HUES48 (cell line): Measurements from ENCODE around the gene GPATCH1.

Experiments used
- H3K27ac ChIP-seq: one replicate; pipeline ENCODE4 v1.7.0; 2013; ENCODE audit warnings: low read depth, low read length, inconsistent platforms
- H3K27me3 ChIP-seq: 2 replicates; pipeline ENCODE4 v1.6.1; 2013; ENCODE audit warnings: mild to moderate bottlenecking, low read length; ENCODE audit not compliant: control insufficient read depth, insufficient read depth
- H3K36me3 ChIP-seq: 2 replicates; pipeline ENCODE4 v1.6.1; 2013; ENCODE audit warnings: low read length; ENCODE audit not compliant: control insufficient read depth, insufficient read depth
- H3K4me1 ChIP-seq: 2 replicates; pipeline ENCODE4 v1.6.1; 2013; ENCODE audit warnings: mild to moderate bottlenecking, low read length; ENCODE audit not compliant: control insufficient read depth, insufficient read depth
- H3K4me3 ChIP-seq: 2 replicates; pipeline ENCODE4 v1.5.1; 2013; ENCODE audit warnings: mild to moderate bottlenecking, low read depth, low read length
- H3K9ac ChIP-seq: 2 replicates; pipeline ENCODE4 v1.6.1; 2013; ENCODE audit warnings: mild to moderate bottlenecking, low read depth, low read length, moderate library complexity
- H3K9me3 ChIP-seq: 2 replicates; pipeline ENCODE4 v1.6.1; 2013; ENCODE audit warnings: low read length; ENCODE audit not compliant: control insufficient read depth, insufficient read depth

Gene GPATCH1

DNA sequence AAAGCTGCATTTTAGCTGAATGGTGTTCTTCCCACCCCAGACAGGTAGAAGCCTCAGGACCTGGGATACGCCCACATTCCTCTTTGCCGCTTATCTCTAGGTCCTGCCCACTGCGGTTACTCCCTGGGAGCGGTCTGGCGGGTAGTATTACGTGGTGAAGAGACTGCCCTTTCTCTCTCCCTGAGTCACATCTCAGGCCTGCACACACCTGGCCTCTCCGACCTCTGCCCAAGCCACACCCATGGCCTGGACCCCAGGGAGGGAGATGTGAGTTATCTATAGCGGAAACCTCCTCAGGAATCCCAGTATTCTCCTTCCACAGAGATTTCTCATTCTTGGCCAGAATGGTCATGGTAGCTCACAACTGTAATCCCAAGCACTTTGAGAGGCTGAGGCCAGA lies 33.6 kb upstream of the GPATCH1 start:
- Histone ChIP-seq H3K27ac (peak overlapping the region; percentile 12), H3K4me1 (no peaks in the 10 kb centered on the region), H3K9me3 (no peaks in the 10 kb centered on the region), H3K4me3 (no peak overlapping the region), H3K27me3 (no peaks in the 10 kb centered on the region), H3K9ac (no peak overlapping the region), H3K36me3 (peaks cover 6% of the 10 kb centered on the region; the same call in 1 of the 2 replicates)

DNA sequence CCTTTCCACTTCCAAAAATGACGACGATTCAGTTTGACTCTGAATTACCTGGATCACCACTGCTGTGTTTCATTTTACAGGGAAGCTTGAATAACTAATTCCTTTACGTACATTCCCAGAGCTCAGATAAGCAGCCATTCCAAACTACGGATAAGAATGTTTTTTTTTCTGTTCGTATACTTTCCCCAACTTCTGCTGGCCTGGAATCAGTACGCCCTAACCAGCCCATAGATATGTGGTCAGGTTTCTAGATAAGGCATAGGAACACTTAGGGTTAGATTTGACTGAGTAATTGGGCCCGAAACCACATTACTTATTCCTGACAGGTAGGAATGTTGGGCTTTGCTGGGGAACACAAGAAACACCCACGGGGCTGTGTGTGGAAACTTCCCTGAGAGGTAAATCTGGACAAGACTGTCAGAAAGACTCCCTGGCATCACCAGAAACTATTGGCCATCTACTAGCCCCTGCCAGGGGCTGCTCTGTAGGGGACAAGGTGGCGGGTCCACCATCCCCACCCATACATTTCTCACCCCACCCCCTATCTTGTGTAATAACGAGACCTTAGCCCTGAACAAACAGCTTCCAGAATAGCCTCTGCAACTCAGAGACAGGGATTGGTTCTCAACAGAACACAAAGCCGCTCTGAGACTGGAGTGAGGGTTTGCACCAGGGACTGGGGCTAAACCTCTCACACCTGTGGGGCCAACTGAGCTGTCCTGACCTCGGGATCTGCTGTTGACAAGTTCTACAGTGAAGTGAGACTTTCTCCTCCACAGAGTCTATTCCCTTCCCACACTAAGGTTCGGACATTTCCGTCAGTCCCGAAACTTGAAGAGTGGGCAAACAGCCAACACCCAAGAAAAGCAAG lies 31.9 kb upstream of the GPATCH1 start:
- peaks cover 5% of the 10 kb centered on the region; the same call in 1 of the 2 replicates for H3K36me3 ChIP-seq
- peak overlapping the region; percentile 66 for H3K27ac ChIP-seq
- H3K4me1 ChIP-seq: no peaks in the 10 kb centered on the region
- H3K4me3 ChIP-seq: no peak overlapping the region
- H3K27me3 ChIP-seq: no peaks in the 10 kb centered on the region
- H3K9me3 ChIP-seq: no peaks in the 10 kb centered on the region
- H3K9ac ChIP-seq: no peak overlapping the region

DNA sequence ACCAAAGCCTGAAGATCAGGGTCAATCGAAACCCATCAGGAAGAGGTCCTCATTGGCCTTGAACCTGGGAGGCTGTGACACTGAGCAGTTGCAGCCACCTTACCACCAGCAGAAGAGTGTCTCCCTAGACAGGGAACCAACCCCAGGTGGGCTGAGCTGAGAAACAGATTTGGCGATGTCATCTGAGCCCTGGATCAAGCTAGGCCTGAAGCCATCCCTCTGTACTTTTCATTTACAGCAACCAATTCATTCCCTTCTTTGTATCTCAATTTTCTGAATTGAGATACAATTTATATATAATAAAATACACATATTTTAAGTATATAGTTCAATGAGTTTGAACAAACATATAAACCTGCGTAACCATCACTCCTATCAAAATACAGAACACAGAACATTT lies 30.9 kb upstream of the GPATCH1 start:
- peaks cover 12% of the 10 kb centered on the region; the same call in 1 of the 2 replicates for H3K36me3 ChIP-seq
- H3K27ac ChIP-seq: no peak overlapping the region
- H3K4me1 ChIP-seq: no peaks in the 10 kb centered on the region
- H3K4me3 ChIP-seq: no peak overlapping the region
- H3K9me3 ChIP-seq: no peaks in the 10 kb centered on the region
- no peaks in the 10 kb centered on the region for H3K27me3 ChIP-seq
- no peak overlapping the region for H3K9ac ChIP-seq

DNA sequence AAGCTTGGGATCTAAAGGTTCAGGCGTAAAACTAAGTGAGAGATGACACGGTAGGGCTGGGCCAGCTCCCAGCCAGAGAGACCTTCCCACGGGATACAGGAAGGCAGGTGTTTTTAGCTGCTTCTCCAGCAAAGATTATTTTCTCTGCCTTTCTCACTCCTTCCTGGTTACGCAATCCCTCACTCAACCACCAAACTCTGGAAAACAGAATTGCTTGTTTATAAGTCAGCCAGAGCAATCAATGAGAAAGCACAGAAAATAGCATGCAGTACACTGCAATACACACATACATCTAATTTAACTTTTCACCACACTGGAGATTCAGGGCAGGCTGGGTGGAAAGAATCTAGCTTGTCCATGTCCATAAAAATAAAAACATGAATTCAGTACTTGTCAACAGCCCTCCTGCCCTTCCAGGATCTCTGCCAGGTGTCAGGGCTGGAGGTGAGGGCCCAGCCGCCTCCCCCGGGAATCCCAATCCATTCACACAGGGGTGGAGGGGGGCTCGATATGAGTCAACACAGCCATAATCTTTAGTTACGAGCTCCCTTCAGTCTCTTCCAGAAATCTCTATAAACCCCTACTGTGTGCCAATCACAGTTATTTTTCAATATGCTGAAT lies 28.5 kb upstream of the GPATCH1 start:
- Histone ChIP-seq H3K27ac (no peak overlapping the region), H3K4me3 (no peak overlapping the region), H3K36me3 (peaks cover 12% of the 10 kb centered on the region; the same call in 1 of the 2 replicates), H3K9ac (no peak overlapping the region), H3K4me1 (peaks cover 3% of the 10 kb centered on the region; the same call in 1 of the 2 replicates), H3K27me3 (no peaks in the 10 kb centered on the region), H3K9me3 (no peaks in the 10 kb centered on the region)

DNA sequence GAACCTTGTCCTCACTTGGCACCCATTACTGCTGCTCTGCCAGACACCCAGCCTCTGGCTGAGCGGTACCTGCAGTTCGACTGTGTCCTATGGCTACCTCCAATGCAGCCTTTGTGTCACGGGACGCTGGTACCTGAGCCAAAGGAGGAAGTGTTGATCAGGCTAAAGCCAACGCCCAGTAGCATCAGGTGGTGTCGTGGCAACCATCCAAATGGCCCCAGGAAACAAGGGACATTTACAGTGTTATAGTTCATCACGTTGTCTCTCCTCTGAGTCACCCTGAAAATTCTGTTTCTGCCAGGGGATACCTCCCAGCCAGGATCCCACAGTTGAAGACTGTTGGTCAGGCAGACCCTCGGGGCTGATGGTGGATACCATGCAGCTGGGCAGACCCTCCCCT lies 26.4 kb upstream of the GPATCH1 start:
- H3K36me3 ChIP-seq: peaks cover 12% of the 10 kb centered on the region; the same call in 1 of the 2 replicates
- no peak overlapping the region for H3K4me3 ChIP-seq
- H3K4me1 ChIP-seq: peaks cover 3% of the 10 kb centered on the region; the same call in 1 of the 2 replicates
- no peaks in the 10 kb centered on the region for H3K9me3 ChIP-seq
- no peak overlapping the region for H3K9ac ChIP-seq
- H3K27ac ChIP-seq: no peak overlapping the region
- no peaks in the 10 kb centered on the region for H3K27me3 ChIP-seq

DNA sequence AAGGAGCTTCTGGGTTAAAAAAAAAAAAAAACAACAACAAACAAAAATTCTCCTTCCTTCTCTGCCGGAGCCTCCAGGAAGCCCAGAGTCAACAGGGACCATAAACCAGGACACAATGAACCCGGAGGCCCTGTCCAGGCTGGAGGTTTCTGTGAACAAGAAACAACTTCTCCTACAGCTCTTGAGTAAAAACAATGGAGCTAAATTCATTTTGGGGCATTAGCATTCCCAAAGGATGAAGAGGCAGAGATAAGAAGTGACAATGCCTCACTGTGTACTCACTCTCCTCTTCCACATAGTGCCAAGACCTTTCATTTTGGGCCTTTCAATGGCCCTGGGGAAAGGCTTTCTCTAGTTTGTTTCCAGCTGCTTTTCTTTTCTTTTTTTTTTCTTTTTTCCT lies 25.3 kb upstream of the GPATCH1 start:
- no peak overlapping the region for H3K4me3 ChIP-seq
- peaks cover 12% of the 10 kb centered on the region; the same call in 1 of the 2 replicates for H3K36me3 ChIP-seq
- peak overlapping the region; percentile 59 for H3K27ac ChIP-seq
- H3K9me3 ChIP-seq: no peaks in the 10 kb centered on the region
- H3K4me1 ChIP-seq: peaks cover 3% of the 10 kb centered on the region; the same call in 1 of the 2 replicates
- H3K27me3 ChIP-seq: no peaks in the 10 kb centered on the region
- no peak overlapping the region for H3K9ac ChIP-seq

DNA sequence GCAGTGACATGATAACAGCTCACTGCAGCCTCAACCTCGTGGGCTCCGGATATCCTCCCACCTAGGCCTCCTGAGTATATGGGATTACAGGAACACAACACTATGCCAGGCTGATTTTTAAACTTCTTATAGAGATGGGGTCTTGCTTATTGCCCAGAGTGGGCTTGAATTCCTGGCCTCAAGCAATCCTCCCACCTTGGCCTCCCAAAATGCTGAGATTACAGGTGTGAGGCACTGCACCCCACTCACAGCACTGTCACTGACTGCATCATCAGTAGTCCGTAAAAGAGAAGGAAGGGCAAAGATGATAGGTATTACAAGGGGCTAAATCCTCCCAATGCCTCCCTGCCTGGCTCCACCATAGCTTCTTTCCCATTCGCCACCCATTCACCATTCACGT lies 20.4 kb upstream of the GPATCH1 start:
- H3K27me3 ChIP-seq: no peaks in the 10 kb centered on the region
- no peak overlapping the region for H3K9ac ChIP-seq
- no peaks in the 10 kb centered on the region for H3K36me3 ChIP-seq
- H3K4me1 ChIP-seq: peaks cover 11% of the 10 kb centered on the region
- H3K27ac ChIP-seq: no peak overlapping the region
- no peak overlapping the region for H3K4me3 ChIP-seq
- no peaks in the 10 kb centered on the region for H3K9me3 ChIP-seq

DNA sequence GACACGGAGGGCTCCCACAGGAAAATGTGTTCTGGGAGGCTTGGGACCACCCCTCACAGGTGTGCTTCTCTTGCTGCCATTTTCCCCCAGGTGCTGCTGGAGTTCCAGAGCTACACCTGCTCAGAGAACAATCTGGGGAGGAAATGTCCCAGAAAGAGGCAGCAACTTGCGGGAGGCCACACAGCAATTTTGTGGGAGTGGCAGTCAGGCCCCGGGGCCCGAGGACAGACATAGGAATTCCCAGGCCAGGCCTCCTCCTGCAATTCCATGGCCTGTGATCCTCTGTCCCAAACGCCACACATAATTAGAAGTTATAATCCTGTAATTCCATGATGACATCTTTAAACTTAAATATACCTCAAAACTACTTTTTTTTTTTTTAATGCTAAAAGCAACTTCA lies 18.1 kb upstream of the GPATCH1 start:
- H3K4me3 ChIP-seq: peak overlapping the region; percentile 81
- H3K27ac ChIP-seq: no peak overlapping the region

DNA sequence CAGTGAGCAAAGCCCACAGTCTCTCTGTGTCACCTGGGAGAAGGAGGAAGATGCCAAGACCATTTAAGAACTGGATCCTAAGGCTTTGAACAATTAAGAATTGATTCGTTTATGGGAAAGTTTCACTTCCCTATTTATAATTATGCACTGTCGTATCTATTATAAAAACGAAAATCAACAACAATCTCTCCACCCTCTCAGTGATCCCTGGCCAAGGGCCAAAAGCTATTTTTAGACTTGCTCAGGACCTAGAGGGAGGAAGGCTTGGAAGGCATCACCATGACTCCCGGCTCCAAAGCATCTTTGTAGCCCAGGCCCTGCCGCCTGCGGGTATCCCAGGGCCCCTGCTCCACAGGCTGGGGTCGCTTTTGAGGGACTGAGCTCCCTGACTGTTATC lies 17.6 kb upstream of the GPATCH1 start:
- no peak overlapping the region for H3K9ac ChIP-seq

More for the DNA sequence above, 18.1 kb upstream of the GPATCH1 start:
- no peaks in the 10 kb centered on the region for H3K9me3 ChIP-seq
- H3K36me3 ChIP-seq: no peaks in the 10 kb centered on the region
- H3K9ac ChIP-seq: no peak overlapping the region
- H3K27me3 ChIP-seq: no peaks in the 10 kb centered on the region
- peaks cover 8% of the 10 kb centered on the region for H3K4me1 ChIP-seq

DNA sequence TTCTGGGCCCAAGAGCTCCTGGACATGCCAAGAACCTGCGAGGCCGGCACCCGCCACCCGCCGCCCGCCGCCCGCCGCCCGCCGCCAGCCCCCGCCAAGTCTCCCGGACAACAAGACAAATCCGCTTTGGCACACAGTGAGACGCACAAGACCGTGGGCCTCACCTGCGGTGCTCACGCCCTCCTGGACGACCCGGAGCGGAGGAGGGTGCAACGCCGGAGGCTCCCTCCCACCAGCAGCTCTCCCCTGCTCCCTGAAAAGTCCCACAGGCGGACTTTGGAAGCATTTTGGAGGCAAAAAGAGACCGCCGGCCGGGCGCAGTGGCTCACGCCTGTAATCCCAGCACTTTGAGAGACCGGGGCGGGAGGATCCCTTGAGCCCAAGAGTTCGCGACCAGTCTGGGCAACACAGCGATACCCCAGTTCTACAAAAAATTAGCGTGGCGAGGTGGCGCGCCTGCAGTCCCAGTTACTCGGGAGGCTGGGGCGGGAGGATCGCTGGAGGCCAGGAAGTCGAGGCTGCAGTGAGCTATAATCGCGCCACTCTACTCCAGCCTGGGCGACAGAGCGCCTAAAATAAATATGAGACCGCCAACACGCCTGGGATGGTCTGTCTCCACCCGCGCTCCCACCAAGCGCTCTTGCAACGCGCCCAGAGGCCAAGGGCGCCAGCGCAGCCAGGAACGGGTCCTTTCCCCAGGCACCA lies 17.1 kb upstream of the GPATCH1 start:
- no peak overlapping the region for H3K27ac ChIP-seq
- peaks cover 8% of the 10 kb centered on the region for H3K4me1 ChIP-seq
- H3K9ac ChIP-seq: peak overlapping the region; percentile 61; the same call in 1 of the 2 replicates
- H3K36me3 ChIP-seq: no peaks in the 10 kb centered on the region
- no peaks in the 10 kb centered on the region for H3K27me3 ChIP-seq
- peak overlapping the region; percentile 81 for H3K4me3 ChIP-seq
- no peaks in the 10 kb centered on the region for H3K9me3 ChIP-seq

More for the DNA sequence above, 17.6 kb upstream of the GPATCH1 start:
- no peaks in the 10 kb centered on the region for H3K27me3 ChIP-seq
- H3K4me3 ChIP-seq: peak overlapping the region; percentile 81
- no peak overlapping the region for H3K27ac ChIP-seq
- peaks cover 8% of the 10 kb centered on the region for H3K4me1 ChIP-seq
- no peaks in the 10 kb centered on the region for H3K9me3 ChIP-seq
- H3K36me3 ChIP-seq: no peaks in the 10 kb centered on the region
